K562 (cell line): ENCODE data around the gene PNPLA7. TPM values are rescaled to one million over a fixed set of nuclear protein-coding genes. Genes with fewer than 3 reads are reported as not detected.

Source experiments
- ARNT ChIP-seq, 2 experiments: fragments of 450-650 bp; IDR thresholded peaks; 2 replicates each; pipeline ENCODE4 v1.6.1; 2016; ENCODE audit warnings: mild to moderate bottlenecking in 1 of 2
- ATF3 ChIP-seq, 2 experiments: fragments of 450-650 bp in 1 of 2; sonication (generic) in 1 of 2; formaldehyde crosslinking in 1 of 2; IDR thresholded peaks in 1 of 2; conservative IDR thresholded peaks in 1 of 2; 2 replicates each; pipeline versions ENCODE4 v1.6.1 to v1.8.1; 2016 to 2023; ENCODE audit warnings: mild to moderate bottlenecking in 2 of 2, moderate library complexity in 2 of 2, inconsistent platforms in 1 of 2, missing genetic modification reagents in 1 of 2
- ATF4 ChIP-seq: fragments of 450-650 bp; formaldehyde crosslinking; IDR thresholded peaks from 2 replicates; pipeline ENCODE4 v1.4.0; 2022; ENCODE audit warnings: mild to moderate bottlenecking, moderate library complexity
- CEBPG ChIP-seq, 3 experiments: fragments of 200-800 bp in 1 of 3; sonication (Bioruptor generic) in 1 of 3; sonication (generic) in 1 of 3; formaldehyde crosslinking in 1 of 3; IDR thresholded peaks in 2 of 3; conservative IDR thresholded peaks in 1 of 3; 2 replicates each; pipeline versions ENCODE4 v1.6.1 to v1.8.0; 2016 to 2022; ENCODE audit warnings: missing compliant biosample characterization in 2 of 3, missing genetic modification characterization in 2 of 3, mild to moderate bottlenecking in 1 of 3, missing genetic modification reagents in 1 of 3
- ELF4 ChIP-seq: fragments of 450-650 bp; formaldehyde crosslinking; IDR thresholded peaks from 2 replicates; pipeline ENCODE4 v1.4.0; 2022; ENCODE audit warnings: missing genetic modification characterization
- IRF9 ChIP-seq: fragments of 450-650 bp; IDR thresholded peaks from 2 replicates; pipeline ENCODE4 v1.6.1; 2016; ENCODE audit warnings: missing biosample characterization, missing genetic modification characterization
- KLF16 ChIP-seq: IDR thresholded peaks from 2 replicates; pipeline ENCODE4 v1.6.1; 2016; ENCODE audit warnings: antibody characterized with exemption
- LCOR ChIP-seq: sonication (generic); formaldehyde crosslinking; IDR thresholded peaks from 2 replicates; pipeline ENCODE4 v1.8.0; 2022; ENCODE audit warnings: mild to moderate bottlenecking, missing genetic modification reagents
- MCM5 ChIP-seq: fragments of 450-650 bp; IDR thresholded peaks from 2 replicates; pipeline ENCODE4 v1.6.1; 2016; ENCODE audit warnings: low read depth
- MEIS2 ChIP-seq: fragments of 450-650 bp; IDR thresholded peaks from 2 replicates; pipeline ENCODE4 v1.6.1; 2014; ENCODE audit warnings: mild to moderate bottlenecking; ENCODE audit not compliant: partially characterized antibody
- MYBL2 ChIP-seq, 2 experiments: fragments of 450-650 bp in 1 of 2; sonication (generic) in 1 of 2; formaldehyde crosslinking in 1 of 2; IDR thresholded peaks; 2 replicates each; pipeline versions ENCODE4 v1.6.1 to v1.8.1; 2017 to 2022; ENCODE audit warnings: borderline replicate concordance in 1 of 2, inconsistent platforms in 1 of 2, low read depth in 1 of 2, mild to moderate bottlenecking in 1 of 2, missing genetic modification reagents in 1 of 2, moderate library complexity in 1 of 2
- PHB ChIP-seq: fragments of 250-450 bp; sonication (Bioruptor Pico); IDR thresholded peaks from 2 replicates; pipeline ENCODE4 v1.5.0; 2021
- SREBF2 ChIP-seq: sonication (generic); formaldehyde crosslinking; IDR thresholded peaks from 2 replicates; pipeline ENCODE4 v1.4.0; 2020; ENCODE audit warnings: mild to moderate bottlenecking, missing genetic modification reagents
- TAF1 ChIP-seq: IDR thresholded peaks from 2 replicates; pipeline ENCODE4 v1.6.1; 2011; ENCODE audit warnings: mild to moderate bottlenecking, low read length, moderate library complexity; ENCODE audit not compliant: insufficient read depth, control insufficient read depth, severe bottlenecking; ENCODE audit errors: extremely low read depth
- THRAP3 ChIP-seq: fragments of 450-650 bp; IDR thresholded peaks from 2 replicates; pipeline ENCODE4 v1.6.1; 2016; ENCODE audit warnings: mild to moderate bottlenecking, inconsistent platforms, borderline replicate concordance
- TRIM28 ChIP-seq: fragments of 450-650 bp; IDR thresholded peaks from 2 replicates; pipeline ENCODE4 v1.6.1; 2017
- USF2 ChIP-seq: sonication (generic); formaldehyde crosslinking; IDR thresholded peaks from 2 replicates; pipeline ENCODE4 v1.5.0; 2020; ENCODE audit warnings: missing genetic modification reagents
- ZNF175 ChIP-seq: fragments of 200-800 bp; sonication (Bioruptor generic); IDR thresholded peaks from 2 replicates; pipeline ENCODE4 v1.6.1; 2016; ENCODE audit warnings: low read depth, mild to moderate bottlenecking, missing genetic modification characterization, missing compliant biosample characterization
- ZNF184 ChIP-seq: sonication (generic); formaldehyde crosslinking; IDR thresholded peaks from 2 replicates; pipeline ENCODE4 v1.5.0; 2020; ENCODE audit warnings: missing genetic modification reagents
- ZNF511 ChIP-seq: sonication (generic); formaldehyde crosslinking; IDR thresholded peaks from 2 replicates; pipeline ENCODE4 v1.8.0; 2022; ENCODE audit warnings: mild to moderate bottlenecking, missing genetic modification reagents
- ZNF717 ChIP-seq: fragments of 250-450 bp; sonication (Bioruptor Pico); IDR thresholded peaks from 2 replicates; pipeline ENCODE4 v1.5.0; 2021
- polyA plus RNA-seq, 8 experiments: library from polyadenylated mRNA; depleted of rRNA in 4 of 8; stranded (reverse) in 5 of 8; unstranded in 3 of 8; fragments of >200 nt; fragmentation: Nextera tagmentation in 2 of 8; fragmentation: Illumina TruSeq in 1 of 8; extraction: Ambion mirVana in 2 of 8; extraction: Trizol in 1 of 8; gene quantifications; 2 replicates each; pipeline versions ENCODE4 v1.2.1 to v1.2.3, GENCODE V29; 2011 to 2014; ENCODE audit warnings: inconsistent platforms in 1 of 8, missing spikeins in 1 of 8
- total RNA-seq, 7 experiments: library from RNA; depleted of rRNA in 6 of 7; stranded (reverse); fragments of >200 nt in 6 of 7; fragmentation: Illumina TruSeq in 2 of 7; extraction: Trizol in 2 of 7; gene quantifications; 2 replicates each; pipeline versions ENCODE4 v1.2.1 to v1.2.3, GENCODE V29; 2011 to 2021; ENCODE audit warnings: low replicate concordance in 1 of 7

The PNPLA7 gene
- total and polyA plus RNA-seq, 9 of the 15 experiments (the other 6 are each of a cell fraction or from before 2014, with no cell fraction given), result 0.01 to 0.85 (median 0.19) TPM; not detected in 1

- 0 out of 2 replicates have a peak, but pooled peaks have one; percentile 4 for TF ChIP-seq ATF4 (CRISPR knock-in tag)
- TF ChIP-seq IRF9 (tag), result no peak
- no peak for TF ChIP-seq MYBL2 (IDR thresholded peaks at IDR 0.05; ENCODE audit: low read depth)
- no peak for TF ChIP-seq MYBL2 (CRISPR knock-in tag; IDR thresholded peaks at IDR 0.05; ENCODE audit: borderline replicate concordance)
- TF ChIP-seq ZNF175 (CRISPR knock-in tag), result no peak; the same call in 1 of the 2 replicates
- no peak for TF ChIP-seq SREBF2 (CRISPR knock-in tag)
- TF ChIP-seq LCOR, result peak; percentile 51; the same call in 1 of the 2 replicates
- peak; percentile 81 for TF ChIP-seq TAF1
- peak; percentile 16 for TF ChIP-seq MEIS2
- TF ChIP-seq MCM5, result no peak
- TF ChIP-seq PHB (CRISPR knock-in tag), result no peak
- peak; percentile 89 for TF ChIP-seq TRIM28
- no peak for TF ChIP-seq ZNF184 (CRISPR knock-in tag)
- no peak for TF ChIP-seq KLF16
- no peak for TF ChIP-seq ARNT (IDR thresholded peaks at IDR 0.05)
- no peak for TF ChIP-seq ZNF511 (CRISPR knock-in tag)
- no peak for TF ChIP-seq ZNF717
- no peak for TF ChIP-seq ATF3 (IDR thresholded peaks at IDR 0.05)
- TF ChIP-seq ATF3 (CRISPR knock-in tag; conservative IDR thresholded peaks at IDR 0.05), result 0 out of 2 replicates have a peak, but pooled peaks have one; percentile 46
- no peak for TF ChIP-seq ELF4 (CRISPR knock-in tag)
- TF ChIP-seq THRAP3, result no peak
- TF ChIP-seq USF2 (CRISPR knock-in tag), result no peak
- TF ChIP-seq CEBPG (CRISPR knock-in tag; IDR thresholded peaks at IDR 0.05), result no peak
- no peak for TF ChIP-seq CEBPG (tag; conservative IDR thresholded peaks at IDR 0.05 in 1 of 2, IDR thresholded peaks at IDR 0.05 in 1 of 2)
These were observed 28.5 kb upstream of the PNPLA7 start, which contains the start of gene DPH7 (continued) for GRCh38 chr9:137578518-137579258.
